Middle frontal gyrus (tissue), 1 donor: Measurements from ENCODE around the gene FBN1.

Experiments
- DNase-seq: peaks from one replicate; pipeline ENCODE4 v3.0.0-alpha.2; 2015; ENCODE audit warnings: low spot score; ENCODE audit errors: extremely low spot score

The FBN1 gene

DNA sequence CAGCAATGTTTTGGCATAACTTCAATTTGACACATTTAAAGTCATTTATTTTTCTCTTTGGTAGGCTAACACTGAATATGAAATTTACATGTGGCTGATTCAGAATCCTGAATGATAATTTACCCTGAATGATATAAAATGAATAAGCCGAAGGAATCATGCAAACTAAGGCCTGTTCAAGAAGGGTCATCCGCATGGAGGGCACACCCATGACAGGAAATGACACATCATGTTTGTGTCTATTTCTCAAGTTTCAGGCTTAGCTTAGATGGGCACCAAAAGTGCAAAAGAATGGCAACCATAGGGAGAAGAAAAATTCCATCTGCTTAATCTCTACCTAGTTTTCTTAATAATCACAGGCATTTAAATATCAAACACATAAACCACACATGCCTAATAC is 172.8 kb downstream of the FBN1 start:
- no peak for DNase-seq

DNA sequence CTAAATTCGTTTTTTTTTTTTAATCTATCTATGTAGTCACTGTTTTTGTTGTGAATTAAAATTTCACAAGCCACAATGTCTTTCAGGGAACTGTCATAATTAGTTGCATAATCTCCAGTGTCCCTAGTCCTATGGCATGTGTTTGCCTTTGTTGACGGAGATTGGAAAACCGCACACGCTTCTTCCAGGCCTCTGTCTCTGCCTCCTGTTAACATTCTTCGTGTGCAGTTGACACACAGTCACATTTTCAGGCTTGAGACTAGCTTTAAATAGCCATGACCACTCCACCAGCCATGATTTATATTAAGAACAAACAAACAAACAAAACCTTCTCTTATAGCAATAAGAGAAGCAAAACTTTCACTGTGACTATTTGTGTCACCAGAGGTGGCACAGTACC is 174.4 kb downstream of the FBN1 start:
- no peak for DNase-seq

DNA sequence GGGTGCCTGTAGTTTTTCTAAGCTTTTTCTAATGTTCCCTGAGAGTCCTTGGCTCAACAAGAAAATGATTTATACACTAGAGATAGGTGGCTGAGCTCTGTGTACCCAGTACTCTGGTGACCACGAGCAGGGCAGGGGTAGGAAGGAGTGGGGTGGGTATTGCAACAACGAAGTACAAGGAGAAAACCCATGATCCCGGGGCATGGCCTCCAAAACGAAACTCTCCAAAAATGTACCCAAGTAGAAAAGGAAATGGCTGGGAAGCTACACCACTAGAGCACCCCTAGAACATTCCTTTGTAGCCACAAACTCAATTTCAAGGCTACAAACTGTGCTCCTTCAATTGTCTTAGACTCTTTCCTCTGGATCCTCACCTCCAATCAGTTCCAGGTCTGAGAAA is 175.4 kb downstream of the FBN1 start:
- DNase-seq, result no peak

DNA sequence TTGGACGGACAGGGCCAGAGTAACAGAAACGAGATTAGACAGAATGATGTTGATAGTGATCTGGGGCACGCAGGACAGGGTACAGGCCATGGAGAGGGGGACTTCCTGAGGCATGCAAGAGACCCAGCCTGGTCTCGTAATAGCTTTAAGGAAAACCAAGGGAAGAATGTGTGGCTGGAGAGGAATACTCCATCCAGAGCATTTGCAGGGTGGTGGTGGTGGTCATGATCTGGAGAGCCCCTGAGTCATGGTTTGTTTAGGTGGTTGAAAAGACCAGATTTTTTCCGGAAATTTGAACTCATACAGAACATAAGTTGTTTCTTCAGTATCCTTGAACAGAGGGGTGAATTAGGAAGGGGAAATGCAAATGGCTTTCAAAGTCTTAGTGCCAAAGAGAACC is 175.8 kb downstream of the FBN1 start:
- no peak for DNase-seq

DNA sequence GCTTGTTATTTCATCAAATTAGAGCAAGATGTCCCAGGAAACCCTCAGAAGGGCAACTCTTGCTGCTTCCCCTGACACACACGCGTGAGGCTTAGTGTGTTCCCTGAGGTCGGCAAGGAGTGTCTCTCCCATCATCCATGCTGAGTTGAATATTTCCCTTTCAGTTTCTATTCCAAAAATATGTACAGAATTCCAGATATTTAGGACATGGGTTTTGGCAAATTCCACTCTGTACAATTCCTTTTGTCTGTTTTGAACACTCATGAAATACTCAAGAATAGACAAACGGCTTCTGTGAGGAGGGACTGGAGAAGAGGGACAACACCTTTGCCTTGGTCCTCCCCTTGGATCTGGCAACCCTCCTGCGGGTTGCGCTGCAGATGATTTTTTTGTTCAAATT is 176.2 kb downstream of the FBN1 start:
- DNase-seq, result no peak

DNA sequence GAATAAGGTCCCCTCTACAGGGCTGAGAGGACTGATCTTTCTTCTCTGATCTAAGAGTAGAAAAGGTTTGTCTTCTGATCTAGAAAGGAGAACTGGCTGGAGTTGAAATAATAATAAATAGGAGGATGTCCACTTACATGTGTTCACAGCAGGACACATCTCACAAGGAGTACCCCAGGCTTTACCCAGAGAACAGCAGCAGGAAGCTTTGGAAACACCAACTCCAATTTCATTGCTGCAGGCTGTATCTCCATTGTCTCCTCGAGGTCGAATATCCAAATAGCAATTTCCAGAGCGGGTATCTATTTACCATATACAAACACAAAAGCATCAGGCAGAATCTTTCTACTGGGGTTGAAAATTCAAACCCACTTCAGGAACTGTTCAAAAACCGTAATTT is 177.7 kb downstream of the FBN1 start:
- DNase-seq, result no peak

DNA sequence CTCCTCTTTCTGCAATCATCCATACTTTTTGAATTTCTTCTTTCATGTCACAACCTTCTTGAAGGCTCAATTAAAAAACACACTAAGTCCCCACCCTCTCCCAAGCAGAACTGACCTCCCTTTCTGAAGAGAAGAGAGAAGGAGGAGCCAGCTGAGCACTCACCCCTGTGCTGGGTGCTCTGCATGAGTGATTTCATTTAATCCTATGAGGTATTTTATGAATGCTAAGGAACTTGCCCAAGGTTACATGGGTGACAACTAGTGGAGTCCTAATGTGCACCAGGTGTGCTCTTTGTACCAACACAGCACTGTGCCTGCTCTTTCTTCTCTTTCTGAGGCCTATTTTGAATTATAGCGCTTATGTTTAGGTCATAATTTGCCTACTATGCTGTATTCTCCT is 178.7 kb downstream of the FBN1 start:
- no peak for DNase-seq

DNA sequence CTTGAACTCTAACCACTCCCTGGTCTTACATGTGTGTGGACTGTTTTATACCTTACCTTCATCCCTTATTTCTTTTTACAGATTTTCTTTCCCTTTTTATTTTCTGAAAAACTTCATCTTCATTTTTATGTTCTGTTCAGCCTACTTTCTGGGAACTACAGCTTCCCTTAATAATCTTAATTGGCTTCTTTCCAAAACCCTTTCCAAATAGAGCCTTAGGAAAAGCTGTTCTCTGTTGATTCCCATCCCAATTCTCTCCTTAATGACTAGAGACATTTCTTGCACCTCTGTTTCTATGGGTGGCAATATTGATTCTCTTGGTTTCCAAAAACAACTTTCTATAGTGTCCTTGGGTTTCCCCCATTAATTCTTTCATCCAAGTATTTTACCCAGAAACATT is 179.4 kb downstream of the FBN1 start:
- no peak for DNase-seq

DNA sequence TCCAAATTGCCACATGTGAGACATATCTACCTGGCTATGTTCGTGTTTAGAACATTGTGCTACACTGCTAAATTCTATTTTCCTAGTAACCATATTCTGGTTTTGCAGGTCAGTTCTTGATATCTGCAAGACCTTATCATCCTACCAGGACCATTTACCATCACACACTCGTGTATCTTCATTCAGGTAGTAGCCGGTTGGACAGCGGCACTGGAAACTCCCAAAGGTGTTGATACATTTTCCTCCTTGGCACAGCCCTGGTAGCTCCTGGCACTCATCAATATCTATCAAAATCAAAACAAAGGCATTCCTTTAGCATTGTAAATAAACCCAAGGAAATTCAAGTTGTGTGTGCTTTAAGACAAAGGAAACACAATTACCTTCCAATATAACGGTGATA is 180.1 kb downstream of the FBN1 start:
- no peak for DNase-seq

DNA sequence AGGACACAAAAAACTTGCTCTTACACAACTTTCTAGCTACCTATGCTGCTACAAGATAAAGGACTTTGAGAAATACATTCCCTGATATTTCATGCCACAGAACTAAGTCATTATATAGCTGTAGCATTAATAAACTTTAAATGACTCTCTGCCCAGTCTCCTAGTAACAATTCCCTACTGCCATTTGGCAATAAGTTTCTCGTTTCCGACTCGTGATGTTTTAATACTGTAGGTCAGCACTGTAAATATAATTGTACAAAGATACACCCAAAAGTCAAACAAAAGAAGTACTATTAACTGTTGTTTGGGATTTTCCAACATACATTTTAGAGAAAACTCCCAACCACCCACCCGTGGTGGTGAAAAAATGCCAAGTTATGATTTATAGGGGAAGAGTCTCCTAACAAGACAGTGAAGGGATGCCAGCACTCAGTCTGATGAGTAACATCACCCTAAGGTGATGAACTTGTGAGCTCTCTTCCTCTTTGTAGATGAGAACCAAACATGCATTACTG is 182.1 kb downstream of the FBN1 start:
- no peak for DNase-seq

DNA sequence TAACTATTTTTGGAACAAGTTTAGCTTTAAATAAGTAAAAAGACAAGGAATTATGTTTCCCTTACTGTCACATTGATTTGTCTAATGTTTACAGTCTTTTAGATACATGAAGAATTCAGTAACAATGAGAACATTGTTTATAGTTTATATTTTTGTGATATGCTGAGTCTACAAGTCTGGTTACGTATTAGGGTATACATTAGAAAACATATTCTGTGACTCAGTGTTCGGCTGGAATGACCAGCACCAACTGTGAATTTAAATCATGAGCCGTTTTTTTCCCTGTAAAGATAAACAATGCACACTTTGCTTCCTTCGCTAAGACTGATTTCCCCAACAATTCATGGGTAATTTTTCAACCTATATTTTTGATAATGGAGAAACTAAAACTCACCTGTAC is 182.8 kb downstream of the FBN1 start:
- no peak for DNase-seq

DNA sequence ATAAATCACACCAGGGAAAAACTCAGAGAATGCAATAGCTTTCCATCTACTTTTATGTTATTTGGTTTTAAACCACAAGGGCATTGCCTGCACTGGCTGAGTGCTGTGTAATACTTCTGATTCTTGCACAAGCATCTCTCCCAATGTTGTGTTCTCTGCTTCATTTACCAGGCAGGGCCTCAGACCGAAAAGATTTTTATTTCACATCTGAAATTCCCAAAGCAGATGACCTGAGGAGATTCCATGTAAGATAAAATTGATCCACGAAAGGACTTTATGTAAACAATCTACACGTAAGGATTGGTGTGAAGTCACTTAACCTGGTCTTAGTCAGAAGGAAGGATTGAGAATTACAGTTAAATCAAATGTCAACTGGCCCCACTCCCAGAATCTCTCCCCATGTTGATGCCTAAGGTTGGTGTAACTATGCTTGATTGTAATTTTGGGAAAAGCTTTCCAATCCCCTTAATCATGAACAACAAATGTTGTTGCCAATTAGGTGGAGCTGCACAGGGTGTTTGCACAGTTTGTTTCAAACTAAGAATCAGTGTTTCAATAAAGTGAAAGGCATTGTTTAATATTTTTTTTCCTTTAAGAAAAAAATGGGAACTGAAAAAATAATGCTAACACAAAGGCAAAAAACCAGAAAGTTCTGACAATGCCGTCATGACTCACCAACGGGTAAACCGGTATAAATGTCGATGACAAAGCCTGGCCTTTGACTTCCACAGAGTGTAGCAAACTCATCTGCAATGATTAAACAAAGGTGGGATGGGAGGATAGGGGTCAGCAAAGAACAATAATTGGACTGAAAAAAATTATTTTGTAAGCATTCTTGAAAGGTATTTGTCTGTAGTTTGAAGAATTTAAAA is 185.7 kb downstream of the FBN1 start:
- DNase-seq, result no peak

DNA sequence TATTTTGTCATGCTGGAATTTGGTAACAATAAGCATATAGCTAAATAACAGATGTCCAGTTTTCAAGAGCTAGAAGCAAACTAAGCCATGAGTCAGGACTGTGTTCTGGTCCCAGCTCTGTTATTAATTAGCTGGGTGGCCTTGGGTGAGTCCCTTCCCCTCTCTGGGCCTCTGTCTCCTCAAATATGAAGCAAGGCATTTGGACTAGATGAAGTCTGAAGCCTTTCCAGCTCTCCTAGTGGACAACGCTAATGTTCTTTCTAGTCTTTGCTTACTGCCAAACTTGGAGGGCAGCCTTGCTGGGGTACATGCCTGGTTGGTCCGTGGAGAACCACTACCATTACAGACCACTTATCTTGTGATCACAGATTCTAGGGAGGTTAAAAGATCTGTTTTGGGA is 186.6 kb downstream of the FBN1 start:
- DNase-seq, result no peak

DNA sequence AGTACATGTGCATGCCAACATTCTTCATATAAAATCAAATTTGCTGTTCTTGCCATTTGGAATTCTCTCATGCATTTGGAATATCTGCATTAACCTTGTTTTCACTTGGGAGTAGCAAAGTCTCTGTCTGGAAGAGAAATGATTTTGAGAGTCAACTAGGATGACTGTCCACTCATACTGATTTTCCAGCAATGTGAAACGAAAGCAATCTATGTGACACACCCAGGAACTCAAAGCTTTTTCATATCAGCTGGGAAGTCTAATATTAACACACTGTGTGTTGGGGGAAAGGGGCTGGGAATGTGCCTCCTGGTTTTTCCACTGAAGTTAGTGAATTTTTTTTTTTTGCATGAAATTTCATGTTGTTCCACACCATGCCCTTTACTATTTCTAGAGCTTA is 189.4 kb downstream of the FBN1 start:
- DNase-seq, result no peak

DNA sequence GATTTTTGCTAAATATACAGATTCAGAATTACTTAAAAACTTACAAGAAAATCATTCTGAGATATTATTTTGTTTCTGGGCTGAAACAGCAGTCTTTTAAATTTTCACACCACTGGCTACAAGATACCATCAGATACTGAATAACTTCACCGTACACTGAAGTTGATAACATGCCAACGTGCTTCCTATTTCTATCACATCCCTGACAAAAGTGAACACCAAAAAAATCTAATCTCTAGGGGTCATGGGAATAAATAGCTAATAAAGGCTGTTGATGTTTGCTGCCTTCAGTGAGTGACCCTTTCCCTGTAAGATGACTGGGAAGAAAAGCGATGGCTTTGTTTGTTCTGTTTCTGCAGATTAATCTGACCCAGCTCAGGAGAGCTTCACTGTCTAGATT is 193.8 kb downstream of the FBN1 start:
- no peak for DNase-seq

DNA sequence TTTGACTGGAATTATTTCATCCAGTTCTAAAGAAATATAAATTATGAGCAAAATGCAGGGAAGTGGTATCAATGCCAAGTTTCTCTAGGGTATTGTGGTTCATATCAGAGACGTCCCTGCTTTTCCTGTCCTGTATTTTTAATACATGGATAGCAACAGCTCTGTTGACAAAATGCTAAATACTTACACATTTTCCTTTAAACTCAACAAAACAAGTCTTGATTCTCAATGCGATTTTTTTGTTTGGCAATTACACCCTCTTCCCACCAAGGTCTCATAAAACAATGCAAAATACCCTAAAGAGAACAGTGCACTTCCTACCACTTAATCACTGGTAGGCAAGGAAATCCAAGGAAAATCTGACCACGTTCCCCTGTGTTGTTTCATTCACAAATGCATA is 194.3 kb downstream of the FBN1 start:
- no peak for DNase-seq

DNA sequence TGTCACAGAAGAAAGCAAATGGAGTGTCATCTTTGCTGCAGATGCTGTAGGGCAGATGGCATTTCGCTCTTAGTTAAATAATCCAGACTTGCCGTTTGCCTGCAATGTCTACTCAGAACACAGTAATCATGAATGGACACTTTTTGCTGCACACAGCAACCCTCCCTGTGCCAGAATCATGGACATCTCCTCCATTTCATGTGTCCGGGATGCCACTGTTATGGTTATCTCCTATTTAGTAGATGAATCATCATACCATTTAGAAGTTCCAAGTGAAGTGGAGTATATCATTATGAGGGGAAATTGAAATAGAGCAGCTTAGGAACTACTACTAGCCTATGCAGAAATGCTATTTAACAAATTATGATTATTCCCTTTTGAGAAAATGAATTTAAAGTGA is 195.8 kb downstream of the FBN1 start:
- DNase-seq, result no peak

DNA sequence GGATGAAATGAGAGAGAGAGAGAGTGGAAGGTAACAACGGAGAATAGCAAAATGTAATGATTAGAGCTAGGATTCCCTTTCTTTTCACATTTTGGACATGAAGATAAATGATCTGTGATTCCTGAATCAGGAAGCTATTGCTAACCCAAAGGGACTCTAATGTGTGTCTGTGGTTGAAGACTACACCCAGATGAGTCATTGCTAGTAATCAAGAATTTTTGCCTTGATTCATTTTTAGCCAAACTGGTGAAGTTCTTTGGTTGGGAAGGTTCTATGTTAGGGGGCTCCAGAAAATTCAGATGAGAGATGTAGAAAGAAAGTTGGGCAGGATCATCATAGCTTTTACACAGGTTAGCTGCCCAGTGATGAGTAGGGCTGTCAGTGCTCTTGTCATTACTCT is 197.9 kb downstream of the FBN1 start:
- no peak for DNase-seq

DNA sequence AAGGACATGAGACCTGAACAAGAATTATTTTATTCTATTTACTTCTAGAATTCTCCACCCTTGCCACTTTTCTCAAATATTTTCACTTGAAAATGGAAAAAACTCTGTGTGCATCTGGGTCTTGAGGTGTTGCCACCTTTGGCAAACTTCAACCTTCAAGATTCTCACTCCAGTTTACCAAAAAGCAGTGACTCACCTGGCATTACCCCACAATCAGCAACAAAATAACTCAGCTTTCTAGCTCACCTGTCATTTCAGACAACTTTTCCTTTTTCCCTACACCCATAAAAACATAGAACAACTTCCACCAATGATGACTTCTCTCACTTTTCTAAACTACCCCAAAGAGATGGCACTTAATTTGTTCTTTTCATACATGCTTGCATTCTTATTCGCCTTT is 198.5 kb downstream of the FBN1 start:
- DNase-seq, result no peak

DNA sequence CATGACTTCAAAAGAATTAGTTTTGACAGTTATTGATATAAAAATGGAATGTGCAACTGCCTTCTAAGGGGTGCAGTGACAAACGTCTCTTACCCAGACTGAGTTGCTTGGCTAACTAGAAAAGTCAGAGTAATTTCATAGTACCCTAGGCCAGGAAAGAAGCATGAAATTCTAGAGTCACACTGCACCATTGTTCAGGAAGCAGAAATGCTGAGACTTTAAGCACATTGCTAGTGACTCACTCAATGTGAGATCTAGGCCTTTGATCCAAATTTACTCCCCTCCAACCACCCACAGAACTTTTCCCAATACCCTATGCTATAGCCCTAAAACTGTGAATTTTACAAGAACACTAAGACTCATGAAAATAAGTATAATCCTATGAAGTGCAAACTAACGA is 203.5 kb downstream of the FBN1 start:
- DNase-seq, result no peak

DNA sequence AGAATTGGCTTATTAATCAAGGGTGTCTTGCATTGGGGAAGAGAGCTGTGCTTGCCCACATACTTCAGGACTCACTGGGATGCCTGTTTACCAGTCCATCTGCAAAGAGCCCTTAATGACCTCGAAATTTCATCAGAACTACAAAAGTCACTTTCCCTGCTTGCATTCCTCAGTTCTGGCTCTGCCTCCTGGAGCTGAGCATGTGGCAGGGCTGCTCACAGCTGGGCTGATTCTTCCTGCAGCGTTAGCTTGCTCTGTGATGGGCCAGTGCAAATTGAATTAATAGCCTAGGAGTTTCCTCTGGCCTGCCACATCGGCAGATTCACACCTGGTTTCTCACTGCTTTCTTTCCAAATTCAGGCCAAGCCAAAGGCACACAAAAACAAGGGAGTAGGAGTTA is 205.4 kb downstream of the FBN1 start:
- no peak for DNase-seq

DNA sequence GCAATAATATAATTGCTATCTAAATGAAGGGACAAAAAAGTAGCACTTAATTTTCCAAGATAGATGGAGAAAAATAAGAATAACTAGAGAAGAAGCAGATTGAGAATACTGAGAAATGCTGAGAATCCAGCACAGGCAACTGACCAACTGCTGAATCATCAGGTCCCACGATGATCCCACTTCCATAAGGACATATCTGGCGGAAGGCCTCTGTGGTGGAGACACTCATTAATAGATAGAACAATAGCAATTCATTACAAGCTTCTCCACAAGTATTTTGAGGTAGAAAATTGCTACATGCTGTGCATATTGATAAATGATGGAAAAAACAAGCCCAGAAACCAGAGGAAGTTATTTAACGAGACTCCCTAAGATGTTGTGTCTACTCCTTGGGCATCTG is 208.3 kb downstream of the FBN1 start:
- no peak for DNase-seq

DNA sequence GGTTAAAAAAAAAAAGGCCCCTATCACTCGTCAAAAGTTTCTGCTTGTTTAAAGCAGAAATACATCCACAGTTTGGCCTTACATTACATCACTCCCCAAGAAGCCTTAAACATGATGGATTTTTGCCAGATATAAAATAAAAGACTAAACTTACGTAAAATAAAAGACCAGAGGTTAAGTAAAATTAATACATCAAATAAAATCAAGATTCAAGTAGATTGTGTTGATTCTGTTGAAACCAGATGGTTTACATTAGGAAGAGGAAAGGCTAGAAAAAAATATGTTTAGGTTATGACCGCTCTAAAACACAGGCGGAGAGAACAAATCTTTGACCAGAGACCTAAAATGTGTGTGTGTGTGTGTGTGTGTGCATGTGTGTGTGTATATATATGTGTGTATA is 210.2 kb downstream of the FBN1 start:
- DNase-seq, result no peak
